Stimulated activated CD8-positive, alpha-beta memory T cell treated with anti-CD3 and anti-CD28 coated beads, Interleukin-7, amount 100 ng/mL, for 4 hours (primary cell): ENCODE results near the gene CHCHD6.
A peak's percentile ranks its signal among the peaks of the same experiment; 100 is the strongest.

Experiments used
- DNase-seq, 2 donors: peaks; one replicate each; pipeline ENCODE4 v3.0.0-alpha.2; 2020; ENCODE audit warnings: low read depth in 2 of 2

Gene CHCHD6

GRCh38 chr3:126703512-126704493, at the start of gene CHCHD6:
Gene CHCHD6 (plus strand): TSS chr3:126704240. CDS start chr3:126704313, 73 bp downstream.
- peak; percentile 94 for DNase-seq

- DNase-seq, result peak; percentile 65 to 77
Measured at GRCh38 chr3:126654571-126655383, 49.3 kb upstream of the CHCHD6 start, which contains the start of gene TXNRD3. Gene TXNRD3 (minus strand): TSS chr3:126655124.

- no peak for DNase-seq
Measured at GRCh38 chr3:126655887-126656286, 48.2 kb upstream of the CHCHD6 start.

GRCh38 chr3:126656371-126657134, 47.5 kb upstream of the CHCHD6 start:
- no peak for DNase-seq

GRCh38 chr3:126657901-126658300, 46.1 kb upstream of the CHCHD6 start:
- no peak for DNase-seq

GRCh38 chr3:126658584-126658983, 45.5 kb upstream of the CHCHD6 start:
- no peak for DNase-seq

GRCh38 chr3:126659915-126660886, 43.8 kb upstream of the CHCHD6 start:
- no peak for DNase-seq

- no peak for DNase-seq
Measured at GRCh38 chr3:126661532-126662364, 42.3 kb upstream of the CHCHD6 start.

GRCh38 chr3:126663257-126663656, 40.8 kb upstream of the CHCHD6 start:
- no peak for DNase-seq

- no peak for DNase-seq
Measured at GRCh38 chr3:126663750-126664149, 40.3 kb upstream of the CHCHD6 start.

GRCh38 chr3:126664591-126665214, 39.3 kb upstream of the CHCHD6 start:
- DNase-seq, result no peak

GRCh38 chr3:126665221-126665936, 38.7 kb upstream of the CHCHD6 start:
- no peak for DNase-seq

GRCh38 chr3:126665959-126666657, 37.9 kb upstream of the CHCHD6 start:
- no peak for DNase-seq

- DNase-seq, result no peak
Measured at GRCh38 chr3:126666658-126667528, 37.1 kb upstream of the CHCHD6 start.

GRCh38 chr3:126667631-126668449, 36.2 kb upstream of the CHCHD6 start:
- DNase-seq, result no peak
